NCI-H460 (cell line): ENCODE data around the gene GRIK4. TPM values are rescaled to one million over a fixed set of nuclear protein-coding genes. Genes with fewer than 3 reads are reported as not detected.

Source experiments
- DNase-seq: peaks from one replicate; pipeline ENCODE4 v3.0.0-alpha.2; 2016; ENCODE audit warnings: low read depth; ENCODE audit errors: extremely low read depth
- total RNA-seq: library from RNA; depleted of rRNA; stranded (reverse); fragments of >200 nt; shearing (Covaris generic); gene quantifications from 2 replicates; pipeline ENCODE4 v1.2.3, GENCODE V29; 2014

The GRIK4 gene
- total RNA-seq, 1 experiment from 2014 or later = not detected

GRCh38 chr11:120546312-120547205 is 35.0 kb downstream of the GRIK4 start:
- DNase-seq = no peak

GRCh38 chr11:120547316-120547715 is 35.8 kb downstream of the GRIK4 start:
- DNase-seq = no peak

DNA sequence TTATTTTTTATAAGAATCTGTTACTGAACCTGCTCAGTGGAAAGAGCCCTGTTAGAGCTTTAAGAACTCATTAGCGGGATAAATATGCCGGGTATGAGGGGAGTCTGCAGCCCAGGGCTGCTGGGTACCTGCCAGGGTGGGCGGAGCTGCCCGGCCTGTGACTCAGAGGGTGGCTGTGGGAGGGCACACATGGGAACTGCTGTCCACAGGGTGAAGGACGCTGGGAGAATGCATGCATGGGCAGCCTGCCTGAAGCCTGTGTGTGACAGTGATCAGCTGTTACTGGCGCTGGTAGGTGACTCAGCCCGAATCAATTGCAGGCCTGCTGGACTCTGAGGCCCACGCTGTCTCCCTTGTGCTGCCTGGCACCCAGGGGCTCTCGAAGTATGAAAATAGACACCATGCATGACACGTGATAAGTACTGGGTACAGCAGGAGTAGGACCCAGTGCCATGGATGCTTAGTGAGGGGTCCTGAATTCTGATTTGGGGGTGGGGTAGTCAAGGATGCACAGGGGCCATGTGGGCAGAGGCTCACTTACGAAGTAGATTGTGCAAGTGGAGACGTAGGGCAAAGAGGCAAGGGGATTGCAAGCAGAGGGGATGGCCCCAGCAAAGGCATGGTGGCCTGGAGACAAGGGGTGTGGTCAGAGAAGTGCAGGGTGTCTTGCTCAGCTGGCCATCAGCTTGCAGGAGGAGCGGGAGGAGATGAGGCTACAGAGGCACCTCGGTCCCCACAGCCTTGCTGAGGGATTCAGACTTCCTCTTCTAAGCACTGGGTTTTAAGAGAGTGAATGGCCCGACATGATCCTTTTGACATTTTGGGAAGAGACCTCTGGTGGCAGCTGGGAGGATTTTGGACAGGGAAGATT is 36.5 kb downstream of the GRIK4 start:
- no peak for DNase-seq

- no peak for DNase-seq
Measured at GRCh38 chr11:120548682-120549209, 37.2 kb downstream of the GRIK4 start.

GRCh38 chr11:120549346-120549745 is 37.8 kb downstream of the GRIK4 start:
- no peak for DNase-seq

DNA sequence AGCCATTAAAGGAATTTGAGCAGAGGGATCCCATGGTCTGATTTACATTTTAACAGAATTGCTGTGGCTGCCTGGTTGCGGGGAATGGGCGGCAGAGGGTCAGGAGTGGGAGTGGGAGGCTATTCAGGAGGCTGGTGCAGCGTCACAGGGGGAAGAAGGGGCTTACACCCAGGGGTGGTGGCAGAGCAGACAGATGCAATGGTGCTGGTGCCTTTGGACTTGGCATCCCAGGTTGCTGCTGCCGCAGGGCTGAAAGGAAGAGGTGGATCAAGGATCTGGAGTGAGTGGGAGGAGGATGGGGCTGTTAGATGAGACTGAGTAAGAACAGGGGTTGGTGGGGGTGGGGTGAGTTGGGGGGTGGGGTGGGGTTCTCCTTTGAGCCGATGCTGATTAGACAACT is 38.5 kb downstream of the GRIK4 start:
- no peak for DNase-seq

DNA sequence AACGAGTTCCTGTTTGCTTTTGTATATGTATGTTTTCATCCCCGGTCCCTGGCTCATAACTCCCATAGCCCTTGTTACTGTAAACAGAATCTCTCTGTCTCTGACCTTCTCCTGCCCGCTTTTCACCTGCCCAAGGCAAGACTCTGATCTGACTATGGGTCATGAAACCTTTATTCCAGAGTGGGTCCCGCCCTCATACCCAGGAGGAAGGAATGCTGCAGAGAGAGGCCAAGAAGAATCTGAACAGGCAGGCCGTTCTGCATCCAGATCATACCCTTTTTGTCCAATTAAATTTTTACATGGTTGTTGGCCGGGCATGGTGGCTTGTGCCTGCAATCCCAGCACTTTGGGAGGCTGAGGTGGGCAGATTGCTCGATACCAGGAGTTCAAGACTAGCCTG is 39.6 kb downstream of the GRIK4 start:
- no peak for DNase-seq

DNA sequence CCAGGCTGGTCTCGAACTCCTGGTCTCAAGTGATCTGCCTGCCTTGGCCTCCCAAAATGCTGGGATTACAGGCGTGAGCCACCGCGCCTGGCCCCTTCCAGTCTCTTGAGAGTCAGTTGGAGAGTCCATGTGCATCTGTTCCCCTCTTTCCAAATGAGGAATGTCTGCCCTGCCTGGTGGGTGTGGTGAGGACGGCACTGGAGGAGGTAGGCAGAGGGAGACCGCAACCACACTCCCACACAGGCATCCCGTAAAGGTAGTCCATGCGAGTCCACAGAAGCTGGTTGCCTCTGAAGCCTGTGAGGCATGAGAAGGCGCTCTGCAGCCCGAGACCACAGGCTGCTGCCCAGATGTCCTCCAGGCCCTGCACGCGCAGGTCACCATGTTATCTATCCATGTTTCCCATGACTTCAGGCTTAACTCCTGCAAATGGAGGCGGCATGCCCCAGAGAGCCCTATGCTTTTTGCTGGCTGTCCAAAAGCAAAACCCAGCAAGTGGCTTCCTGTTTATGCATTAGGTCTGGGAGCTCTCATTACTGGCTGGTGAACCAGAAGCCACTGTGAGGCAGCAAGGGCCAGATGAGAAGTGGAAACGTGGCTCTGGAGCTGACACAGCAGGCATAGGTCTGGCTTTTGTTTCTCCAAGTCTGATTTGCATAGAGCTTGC is 43.4 kb downstream of the GRIK4 start:
- DNase-seq = no peak

DNA sequence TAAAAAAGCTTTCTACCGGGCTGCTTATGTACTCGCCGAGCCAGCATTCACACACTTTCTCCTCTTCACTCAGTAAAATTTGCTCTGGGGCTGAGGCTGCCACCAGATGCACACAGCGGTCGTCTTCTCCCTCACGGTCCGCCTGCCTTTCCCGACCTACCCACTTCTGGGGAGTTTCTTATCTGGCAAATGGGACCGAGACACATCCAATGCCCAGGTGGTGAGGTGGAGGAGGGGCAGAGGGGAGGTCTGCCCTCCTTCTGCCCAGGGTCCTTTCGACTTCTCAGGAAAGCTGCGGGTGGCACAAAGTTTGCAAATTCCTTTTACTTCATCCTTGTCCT is 43.9 kb downstream of the GRIK4 start:
- DNase-seq = no peak

DNA sequence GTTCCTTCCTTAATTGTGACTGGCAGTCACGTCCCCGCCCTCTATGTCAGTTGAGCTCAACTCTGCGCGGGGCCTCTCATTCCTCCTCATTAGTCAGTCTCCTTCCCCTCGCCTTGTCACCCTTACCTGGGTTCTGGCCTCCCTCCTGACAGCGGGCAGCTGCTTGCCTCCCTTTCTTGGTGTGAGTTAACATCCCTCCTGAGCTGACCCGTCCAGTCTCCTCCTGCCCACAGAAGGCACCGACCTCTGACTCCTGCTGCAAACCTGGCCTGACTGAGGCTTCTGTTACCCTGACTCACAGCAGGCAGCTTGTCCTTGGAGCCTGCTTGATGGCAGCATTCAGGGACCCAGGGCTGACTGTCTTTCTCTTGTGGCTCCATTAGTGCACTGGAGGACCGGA is 45.2 kb downstream of the GRIK4 start:
- no peak for DNase-seq

DNA sequence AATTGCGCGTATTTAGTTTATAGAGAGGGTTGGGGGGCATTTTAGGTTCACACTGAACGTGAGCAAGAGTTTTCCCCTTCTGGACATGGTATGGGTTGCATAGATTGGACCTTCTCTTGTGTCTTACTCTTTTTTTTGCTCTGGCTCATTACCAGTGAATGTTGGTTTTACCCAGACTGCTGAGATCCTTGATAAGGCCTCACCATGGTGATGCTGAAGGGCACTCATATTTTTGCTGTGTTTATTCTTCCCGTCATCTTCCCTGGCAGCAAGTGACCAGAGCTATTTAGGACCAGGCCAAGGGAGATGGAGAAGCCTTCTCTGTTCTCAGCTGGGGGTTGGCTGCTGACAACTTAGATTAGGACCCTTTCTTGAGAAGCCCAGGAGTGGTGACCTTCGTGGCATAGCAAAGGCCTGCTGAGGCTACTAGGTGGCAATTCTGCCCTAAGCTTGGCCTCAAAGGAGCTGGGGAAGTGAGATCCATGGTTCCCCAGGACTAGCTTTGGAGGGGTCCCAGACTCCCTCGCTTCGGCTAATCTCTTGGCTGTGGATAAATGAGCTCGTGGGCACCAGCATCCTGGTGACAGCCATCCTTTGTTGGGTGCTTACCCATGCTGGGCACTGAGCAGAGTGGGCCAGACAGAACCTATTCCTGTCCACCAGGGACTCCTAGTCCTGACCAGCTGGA is 47.3 kb downstream of the GRIK4 start:
- DNase-seq = no peak

DNA sequence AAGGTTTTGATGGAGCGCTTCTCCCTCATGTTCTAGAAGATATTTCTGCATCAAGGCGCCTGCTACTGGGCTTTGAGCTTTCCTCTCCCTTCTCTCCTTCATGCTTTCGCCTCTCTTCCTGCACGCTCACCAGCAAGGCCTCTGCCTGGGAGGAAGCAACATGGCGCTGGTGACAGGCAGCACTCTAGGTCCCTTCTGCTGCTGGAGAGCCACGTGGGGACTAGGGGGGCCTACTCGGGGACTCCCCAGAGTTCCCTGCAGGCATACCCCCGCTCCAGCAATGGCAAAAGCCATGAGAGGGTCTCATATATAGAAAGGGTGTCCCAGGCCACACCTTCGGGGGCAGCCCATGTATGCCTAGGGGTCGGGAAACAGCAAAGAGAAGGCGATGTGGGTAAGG is 49.7 kb downstream of the GRIK4 start:
- no peak for DNase-seq

DNA sequence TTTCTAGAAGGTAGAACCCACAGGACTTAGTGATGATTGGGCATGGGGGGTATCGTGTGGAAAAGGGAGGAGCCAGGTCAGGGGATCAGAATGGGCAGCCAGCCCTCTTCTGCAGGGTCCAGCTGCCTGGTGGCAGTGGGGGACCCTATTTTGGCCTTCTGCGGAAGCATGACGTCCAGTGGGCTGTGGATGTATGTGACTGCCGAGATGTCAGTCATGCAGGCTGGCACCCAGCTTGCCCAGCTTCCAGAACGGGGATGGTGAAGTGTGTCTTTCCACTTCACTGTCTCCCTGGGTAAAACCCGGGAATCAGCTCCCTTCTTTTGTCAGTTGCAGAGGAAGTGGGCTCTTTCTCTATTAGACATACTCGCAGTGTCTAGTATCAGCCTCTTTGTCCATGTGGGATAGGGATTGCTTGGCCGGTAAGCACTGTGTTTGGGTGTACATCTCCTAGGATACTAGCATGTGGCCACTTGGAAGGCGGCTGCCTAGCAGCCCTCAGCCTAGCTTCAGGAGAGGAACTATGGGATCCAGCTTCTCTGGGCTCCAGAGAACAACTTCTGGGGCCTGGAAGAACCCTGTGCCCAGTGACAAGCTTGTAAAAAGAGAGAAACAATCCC is 51.4 kb downstream of the GRIK4 start:
- no peak for DNase-seq

GRCh38 chr11:120563703-120564572 is 52.4 kb downstream of the GRIK4 start:
- DNase-seq = no peak

GRCh38 chr11:120564573-120565311 is 53.2 kb downstream of the GRIK4 start:
- no peak for DNase-seq

GRCh38 chr11:120565466-120566155 is 54.1 kb downstream of the GRIK4 start:
- no peak for DNase-seq

DNA sequence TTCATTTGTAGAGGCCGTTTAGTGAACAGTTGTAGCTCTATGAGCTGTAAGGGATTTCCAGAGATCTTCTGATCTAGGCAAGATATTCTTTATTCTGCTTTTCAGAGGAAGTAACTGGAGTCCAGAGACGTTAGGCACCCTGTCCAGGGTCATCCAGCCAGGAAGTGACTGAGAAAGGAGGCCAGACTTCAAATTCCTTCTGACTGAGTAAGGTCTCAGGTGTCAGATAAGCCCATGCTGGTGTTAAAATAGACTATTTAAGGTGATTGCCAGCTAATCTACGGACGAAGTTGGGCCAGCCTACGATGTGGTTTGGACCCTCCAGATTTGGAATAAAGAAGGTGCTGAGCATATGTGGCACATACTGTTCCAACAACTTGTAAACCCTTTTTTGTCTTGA is 54.6 kb downstream of the GRIK4 start:
- DNase-seq = no peak
